HFF-Myc (cell line): Measurements from ENCODE around the gene ACO1.

ENCODE experiments used
- DNase-seq: peaks from one replicate; pipeline ENCODE4 v3.0.0-alpha.2; 2011; ENCODE audit warnings: low read depth; ENCODE audit errors: extremely low read depth
- H3K4me3 ChIP-seq: replicated peaks from 2 replicates; pipeline ENCODE4 v1.5.1; 2011; ENCODE audit warnings: low read depth, mild to moderate bottlenecking, control low read depth, low read length
- CTCF ChIP-seq: IDR thresholded peaks from 2 replicates; pipeline ENCODE4 v1.5.1; 2012; ENCODE audit warnings: mild to moderate bottlenecking, low read depth, low read length, control low read depth; ENCODE audit errors: missing control alignments

Gene ACO1

GRCh38 chr9:32360983-32361673 lies 23.3 kb upstream of the ACO1 start:
- no peak for DNase-seq
- no peak for TF ChIP-seq CTCF
- H3K4me3 ChIP-seq = no peak overlapping the region

- no peak for DNase-seq
- no peak overlapping the region for H3K4me3 ChIP-seq
- no peak for TF ChIP-seq CTCF
Observed at GRCh38 chr9:32371279-32371678, 13.2 kb upstream of the ACO1 start.

GRCh38 chr9:32371679-32372078 lies 12.8 kb upstream of the ACO1 start:
- DNase-seq = no peak
- no peak for TF ChIP-seq CTCF

GRCh38 chr9:32376285-32376684 lies 8.2 kb upstream of the ACO1 start:
- H3K4me3 ChIP-seq = no peak overlapping the region
- TF ChIP-seq CTCF = no peak
- no peak for DNase-seq

More at GRCh38 chr9:32371679-32372078, 12.8 kb upstream of the ACO1 start:
- no peak overlapping the region for H3K4me3 ChIP-seq

- TF ChIP-seq CTCF = peak; percentile 78
- peak; percentile 73 for DNase-seq
- no peak overlapping the region for H3K4me3 ChIP-seq
Observed at GRCh38 chr9:32378496-32378895, 5.9 kb upstream of the ACO1 start.

GRCh38 chr9:32378993-32379729 lies 5.3 kb upstream of the ACO1 start:
- H3K4me3 ChIP-seq = no peak overlapping the region
- peak; percentile 66 for TF ChIP-seq CTCF
- peak; percentile 83 for DNase-seq
